PC-3 (cell line): ENCODE results near the gene CAPN10. TPM values are rescaled to one million over a fixed set of nuclear protein-coding genes. Genes with fewer than 3 reads are reported as not detected.
"Not testable (repeated sequence)": the region's sequence is repeated elsewhere in the genome, so short reads cannot be mapped to it uniquely, and the experiment has no call there.

Source experiments
- ATAC-seq: fragments of 200-7000 bp; cut with Tn5 transposase; 2 replicates; pipeline ENCODE4 v1.9.1; 2020; ENCODE audit warnings: mild to moderate bottlenecking, moderate library complexity
- Bru-seq: library from RNA; stranded (reverse); fragments of 400-500 nt; gene quantifications from one replicate; lab custom pipeline; 2021; lab: Mats Ljungman, UMichigan
- BruChase-seq, 2 experiments: library from RNA; stranded (reverse); fragments of 400-500 nt; gene quantifications; one replicate each; lab custom pipeline; 2021; lab: Mats Ljungman, UMichigan
- BruUV-seq: library from RNA; stranded (reverse); fragments of 400-500 nt; replicated peaks from 2 replicates; lab custom pipeline; 2021; lab: Mats Ljungman, UMichigan
- CTCF ChIA-PET: fragments of 300-600 bp; sonication (Branson Sonifier 250); formaldehyde crosslinking; loops from one replicate; lab custom pipeline; 2022; ENCODE audit warnings: antibody characterized with exemption; lab: Charles Lee
- POLR2A ChIA-PET: fragments of 300-600 bp; sonication (Branson Sonifier 250); formaldehyde crosslinking; loops from one replicate; lab custom pipeline; 2022; ENCODE audit warnings: antibody characterized with exemption; ENCODE audit not compliant: unreplicated experiment; lab: Charles Lee
- DNase-seq: peaks from one replicate; pipeline ENCODE4 v3.0.0-alpha.2; 2015
- H2AFZ ChIP-seq: fragments of 300-600 bp; sonication (generic); 2 replicates; pipeline ENCODE4 v1.6.0; 2016; ENCODE audit warnings: antibody characterized with exemption, low read length
- H3F3A ChIP-seq: fragments of 300-600 bp; sonication (generic); one replicate; pipeline ENCODE4 v1.6.0; 2017; ENCODE audit warnings: antibody characterized with exemption, low read length, control low read depth, mild to moderate bottlenecking; ENCODE audit not compliant: unreplicated experiment
- H3K27ac ChIP-seq: fragments of 300-600 bp; sonication (generic); 2 replicates; pipeline ENCODE4 v1.5.1; 2016; ENCODE audit warnings: mild to moderate bottlenecking, low read length
- H3K27me3 ChIP-seq: fragments of 300-600 bp; sonication (generic); 2 replicates; pipeline ENCODE4 v1.6.1; 2016; ENCODE audit warnings: low read length, mixed read lengths
- H3K36me3 ChIP-seq: fragments of 300-600 bp; sonication (generic); 2 replicates; pipeline ENCODE4 v1.6.1; 2016; ENCODE audit warnings: low read depth, mixed run types, low read length, mixed read lengths
- H3K4me1 ChIP-seq: fragments of 300-600 bp; sonication (generic); 2 replicates; pipeline ENCODE4 v1.5.1; 2016; ENCODE audit warnings: low read length; ENCODE audit not compliant: insufficient read depth
- H3K4me2 ChIP-seq: fragments of 300-600 bp; sonication (generic); 2 replicates; pipeline ENCODE4 v1.6.0; 2016; ENCODE audit warnings: low read length
- H3K4me3 ChIP-seq: fragments of 300-600 bp; sonication (generic); 2 replicates; pipeline ENCODE4 v1.5.1; 2016; ENCODE audit warnings: mild to moderate bottlenecking, low read length, mixed read lengths
- H3K79me2 ChIP-seq: fragments of 300-600 bp; sonication (generic); 2 replicates; pipeline ENCODE4 v1.6.1; 2017; ENCODE audit warnings: low read length, mixed read lengths
- H3K9ac ChIP-seq: fragments of 300-600 bp; sonication (generic); 2 replicates; pipeline ENCODE4 v1.6.0; 2016; ENCODE audit warnings: mild to moderate bottlenecking, low read length
- H3K9me2 ChIP-seq: fragments of 300-600 bp; sonication (generic); replicated peaks from 2 replicates; pipeline ENCODE4 v1.6.1; 2016; ENCODE audit warnings: mixed run types, low read length, mixed read lengths
- H3K9me3 ChIP-seq: fragments of 300-600 bp; sonication (generic); 2 replicates; pipeline ENCODE4 v1.6.1; 2016; ENCODE audit warnings: low read length, mixed read lengths
- H4K20me1 ChIP-seq: fragments of 300-600 bp; sonication (generic); 2 replicates; pipeline ENCODE4 v1.6.1; 2016; ENCODE audit warnings: low read length, mixed read lengths
- CTCF ChIP-seq: fragments of 300-600 bp; sonication (generic); conservative IDR thresholded peaks from 2 replicates; pipeline ENCODE4 v1.5.1; 2017; ENCODE audit warnings: antibody characterized with exemption, low read depth, mild to moderate bottlenecking, low read length
- EZH2 ChIP-seq: fragments of 300-600 bp; sonication (generic); IDR thresholded peaks from one replicate; pipeline ENCODE4 v1.6.1; 2017; ENCODE audit warnings: antibody characterized with exemption, mild to moderate bottlenecking, low read length; ENCODE audit not compliant: unreplicated experiment
- EZH2phosphoT487 ChIP-seq: fragments of 300-600 bp; sonication (generic); IDR thresholded peaks from 2 replicates; pipeline ENCODE4 v1.6.1; 2018; ENCODE audit warnings: mild to moderate bottlenecking, antibody characterized with exemption, low read length, borderline replicate concordance
- intact Hi-C: fragments of 100-400 bp; cut with micrococcal nuclease; formaldehyde crosslinking; loops from 2 replicates; pipeline ENCODE4 v1.9.0; 2023
- long read RNA-seq: library from polyadenylated mRNA; unstranded; transcript quantifications from one replicate; pipeline ENCODE4 v2.0.0, GENCODE V29; 2021; ENCODE audit not compliant: unreplicated experiment
- total RNA-seq: library from RNA; depleted of rRNA; stranded (reverse); fragments of >200 nt; gene quantifications from 2 replicates; pipeline ENCODE4 v1.2.3, GENCODE V29; 2014; rRNA removed

The CAPN10 gene
- total RNA-seq: 32.2 and 40.1 TPM in 2 replicates
- percentile 56 among the genes with signal in this experiment for Bru-seq, nascent RNA
- BruChase-seq, experiment 1, labeled RNA remaining after a 6-hour chase: percentile 70 among the genes with signal in this experiment
- BruChase-seq, experiment 2, labeled RNA remaining after a 2-hour chase: percentile 74 among the genes with signal in this experiment
- long read RNA-seq, transcript CAPN10-207 (12 exons, 2,644 nt): major isoform, 31 of 89 reads
- long read RNA-seq, partial matches to known transcripts: 20 of 89 reads
- long read RNA-seq, other reads (novel, unspliced or antisense): 34 of 89 reads

- BruUV-seq: no TSS peak
- peak within 1 kb of the TSS; percentile 96 for H3K4me2 ChIP-seq
- H2AFZ ChIP-seq: peak within 1 kb of the TSS; percentile 87
- peaks cover 91% of the 10 kb centered on the region for H3K79me2 ChIP-seq
- peaks cover 8% of the 10 kb centered on the region for H4K20me1 ChIP-seq
- peak; percentile 86 for ATAC-seq
- DNase-seq: peak; percentile 94
- no peaks in the 10 kb centered on the region for H3K36me3 ChIP-seq
- H3K27me3 ChIP-seq: no peaks in the 10 kb centered on the region
- H3K27ac ChIP-seq: peak within 1 kb of the TSS; percentile 56
- TF ChIP-seq EZH2: no peak
- TF ChIP-seq CTCF: no peak
- TF ChIP-seq EZH2phosphoT487: no peak
- peak within 1 kb of the TSS; percentile 93 for H3K9ac ChIP-seq
- H3K9me3 ChIP-seq: no peaks in the 10 kb centered on the region
- POLR2A ChIA-PET: interaction anchor here (0.6 to 1.3 kb wide), 3 partner anchors 25 to 729 kb away, joined by 4 to 9 read pairs (median 4); no protein-coding TSS in a partner anchor
- peaks cover 41% of the 10 kb centered on the region for H3K4me1 ChIP-seq
- H3K9me2 ChIP-seq: no peaks in the 10 kb centered on the region
- intact Hi-C loops: no loop called here
- peak within 1 kb of the TSS; percentile 93 for H3K4me3 ChIP-seq
- no peaks in the 10 kb centered on the region for H3F3A ChIP-seq
- CTCF ChIA-PET: interaction anchor here (1.0 to 1.2 kb wide), 2 partner anchors 20 to 21 kb away, joined by 4 read pairs; no protein-coding TSS in a partner anchor
Observed at GRCh38 chr2:240586198-240586918, at the start of gene CAPN10. TSS of gene CAPN10 (plus strand) at chr2:240586734. CDS start at chr2:240586912, 178 bp downstream.

GRCh38 chr2:240538031-240538780 is 48.3 kb upstream of the CAPN10 start:
- ATAC-seq: no peak
- Histone ChIP-seq H3K27me3 (no peaks in the 10 kb centered on the region), H3K9ac (no peak overlapping the region), H3K4me3 (no peak overlapping the region), H3K79me2 (no peaks in the 10 kb centered on the region), H3K36me3 (peaks cover 6% of the 10 kb centered on the region; the same call in 1 of the 2 replicates), H3K4me1 (no peaks in the 10 kb centered on the region), H3K27ac (no peak overlapping the region), H3K9me2 (no peaks in the 10 kb centered on the region), H2AFZ (no peak overlapping the region), H3F3A (no peaks in the 10 kb centered on the region), H3K9me3 (no peaks in the 10 kb centered on the region), H4K20me1 (no peaks in the 10 kb centered on the region), H3K4me2 (no peak overlapping the region)
- DNase-seq: no peak
- TF ChIP-seq EZH2phosphoT487: no peak
- no peak for TF ChIP-seq CTCF
- TF ChIP-seq EZH2: no peak
- BruUV-seq: no TSS peak
- intact Hi-C loops: no loop called here
- CTCF ChIA-PET: no interaction called here
- POLR2A ChIA-PET: interaction anchor here (0.6 kb wide), 1 partner anchor 34 kb away, joined by 7 read pairs; no protein-coding TSS in a partner anchor

GRCh38 chr2:240539101-240539500 is 47.4 kb upstream of the CAPN10 start:
- H2AFZ ChIP-seq, H3F3A ChIP-seq, intact Hi-C loops, BruUV-seq, H3K9me3 ChIP-seq, H3K4me3 ChIP-seq, H3K9ac ChIP-seq, ATAC-seq, H3K27ac ChIP-seq, H3K4me2 ChIP-seq, CTCF ChIA-PET, H3K27me3 ChIP-seq, H4K20me1 ChIP-seq, H3K4me1 ChIP-seq, DNase-seq, H3K9me2 ChIP-seq, H3K79me2 ChIP-seq: not testable (repeated sequence)
- H3K36me3 ChIP-seq: peaks cover 10% of the 10 kb centered on the region
- POLR2A ChIA-PET: interaction anchor here (0.6 kb wide), 1 partner anchor 35 kb away, joined by 7 read pairs; no protein-coding TSS in a partner anchor
